GM19324 (cell line): Measurements from ENCODE around the gene SCGB1C1.
"Not testable (repeated sequence)": the region's sequence is repeated elsewhere in the genome, so short reads cannot be mapped to it uniquely, and the experiment has no call there.

Experiments used
- ATAC-seq: cut with Tn5 transposase; IDR thresholded peaks from one replicate; pipeline ENCODE4 v1.9.1; 2021; ENCODE audit warnings: mild to moderate bottlenecking, moderate library complexity; ENCODE audit not compliant: unreplicated experiment, low FRiP score

SCGB1C1 gene

GRCh38 chr11:192674-193128 lies at the start of gene SCGB1C1:
TSS of gene SCGB1C1 (plus strand) at chr11:193078. CDS start at chr11:193100, 22 bp downstream.
- ATAC-seq: not testable (repeated sequence)

DNA sequence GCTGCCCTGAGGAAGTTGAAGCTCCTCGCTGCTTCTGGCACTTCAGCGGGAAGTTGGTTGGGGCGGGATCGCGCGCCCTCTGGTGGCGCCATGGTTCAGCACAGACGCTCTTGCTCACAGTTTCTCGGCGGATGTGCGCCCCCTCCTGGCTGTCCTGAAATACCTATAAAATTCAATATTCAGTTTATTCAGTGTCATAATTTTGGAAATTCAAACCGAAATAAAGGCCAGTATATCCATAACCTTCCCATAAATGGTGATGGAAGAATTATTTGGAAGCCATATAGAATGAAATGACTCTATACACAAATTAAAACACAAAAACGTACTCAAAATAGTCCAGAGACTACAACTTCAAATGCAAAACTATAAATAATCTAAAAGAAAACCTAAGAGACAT lies 12.6 kb upstream of the SCGB1C1 start:
- not testable (repeated sequence) for ATAC-seq

GRCh38 chr11:189200-189783 lies 3.6 kb upstream of the SCGB1C1 start:
- not testable (repeated sequence) for ATAC-seq

GRCh38 chr11:189843-190311 lies 3.0 kb upstream of the SCGB1C1 start:
- not testable (repeated sequence) for ATAC-seq

GRCh38 chr11:190546-190945 lies 2.3 kb upstream of the SCGB1C1 start:
- ATAC-seq: not testable (repeated sequence)

DNA sequence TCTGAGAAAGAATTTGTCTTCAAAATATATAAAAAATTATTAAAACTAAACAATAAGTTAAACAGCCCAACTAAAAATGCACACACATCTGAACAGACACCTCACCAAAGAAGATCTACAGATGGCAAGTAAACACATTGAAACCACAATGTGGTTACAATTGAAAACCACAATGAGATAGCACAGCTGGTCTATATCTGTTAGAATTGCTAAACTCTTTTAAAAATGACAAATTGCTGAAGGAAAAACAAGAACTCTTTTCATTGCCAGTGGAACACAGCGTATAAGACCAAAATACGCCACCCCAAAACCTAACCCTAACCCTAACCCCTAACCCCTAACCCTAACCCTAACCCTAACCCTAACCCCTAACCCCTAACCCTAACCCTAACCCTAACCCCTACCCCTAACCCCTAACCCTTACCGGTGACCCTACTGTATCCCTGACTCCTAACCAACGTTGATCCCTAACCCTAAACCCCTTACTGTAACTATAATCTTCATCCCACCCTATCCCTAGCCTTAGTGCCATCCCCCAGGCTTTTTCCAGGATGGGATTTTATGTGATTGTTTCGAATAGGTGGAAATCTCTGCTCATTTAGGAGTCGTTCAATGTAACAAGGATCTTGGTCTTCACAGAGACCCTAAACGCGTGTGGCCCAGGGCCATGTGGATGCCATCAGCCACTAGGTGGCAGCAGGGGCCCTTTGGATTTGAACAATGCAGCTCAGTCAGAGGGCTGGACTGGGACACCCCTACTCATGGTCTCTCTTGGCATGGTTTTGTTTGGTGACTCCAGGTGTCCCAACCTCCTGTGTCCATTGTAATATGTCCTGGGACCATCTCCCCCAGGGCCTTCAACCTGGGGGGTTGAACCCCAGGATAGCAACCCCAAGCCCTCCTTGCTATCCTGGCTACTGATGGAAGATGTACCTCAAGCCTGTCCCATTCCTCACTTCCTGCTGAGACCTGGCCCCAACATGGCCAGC lies 1.1 kb upstream of the SCGB1C1 start:
- not testable (repeated sequence) for ATAC-seq

DNA sequence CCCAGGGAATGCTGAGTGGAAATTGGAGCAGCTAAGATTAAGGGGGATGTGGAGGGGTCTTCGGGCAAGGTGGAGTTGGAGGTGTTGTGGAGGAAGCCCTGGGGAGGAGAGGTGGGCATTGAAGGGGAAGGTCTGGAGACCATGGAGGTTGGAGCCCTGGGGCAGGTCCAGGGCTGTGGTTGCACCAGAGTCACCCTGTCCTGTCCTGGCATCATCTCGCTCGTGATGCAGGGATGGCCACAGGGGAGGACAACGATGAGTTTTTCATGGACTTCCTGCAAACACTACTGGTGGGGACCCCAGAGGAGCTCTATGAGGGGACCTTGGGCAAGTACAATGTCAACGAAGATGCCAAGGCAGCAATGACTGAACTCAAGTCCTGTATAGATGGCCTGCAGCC lies 603 bp downstream of the SCGB1C1 start:
- not testable (repeated sequence) for ATAC-seq

DNA sequence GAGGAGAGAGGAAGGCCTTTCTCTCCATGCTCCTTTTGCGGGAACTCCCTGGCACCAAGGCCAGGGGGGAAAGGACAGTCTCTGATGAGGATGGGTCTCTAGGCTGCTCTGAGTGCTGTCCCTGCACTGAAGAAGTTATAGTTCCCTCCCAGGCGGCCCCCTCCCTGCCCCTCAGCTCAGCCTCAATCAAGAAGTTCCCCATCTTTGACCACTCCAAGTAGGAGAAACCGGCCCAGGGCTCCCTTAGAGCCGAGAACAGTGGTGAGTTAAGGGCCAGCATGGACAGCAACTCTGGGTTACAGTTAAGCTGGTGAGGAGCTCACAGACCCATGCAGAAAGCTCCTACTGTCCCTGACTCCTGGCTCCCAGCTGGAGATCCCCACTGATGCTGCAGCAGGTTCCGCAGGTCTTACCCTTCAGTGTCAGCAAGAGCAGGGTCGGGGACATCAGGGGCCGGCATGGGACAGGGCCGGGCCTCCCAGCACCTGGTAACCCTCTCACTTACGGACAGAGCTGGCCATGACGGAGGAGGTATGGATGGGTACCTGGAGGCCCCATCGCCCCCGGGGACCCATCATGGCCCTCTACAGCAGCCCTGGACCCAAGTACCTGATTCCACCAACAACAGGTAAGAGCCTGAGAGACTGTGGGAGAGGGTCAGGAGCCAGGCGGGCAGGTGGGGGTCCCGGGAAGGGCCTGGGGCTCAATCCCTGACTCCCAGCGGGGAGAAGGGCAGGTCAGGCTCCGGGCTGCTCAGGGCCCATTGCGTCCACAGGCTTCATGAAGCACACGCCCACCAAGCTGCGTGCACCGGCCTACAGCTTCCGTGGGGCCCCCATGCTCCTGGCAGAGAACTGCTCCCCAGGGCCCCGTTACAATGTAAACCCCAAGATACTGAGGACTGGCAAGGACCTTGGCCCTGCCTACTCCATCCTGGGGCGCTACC lies 4.2 kb downstream of the SCGB1C1 start:
- ATAC-seq: no peak

DNA sequence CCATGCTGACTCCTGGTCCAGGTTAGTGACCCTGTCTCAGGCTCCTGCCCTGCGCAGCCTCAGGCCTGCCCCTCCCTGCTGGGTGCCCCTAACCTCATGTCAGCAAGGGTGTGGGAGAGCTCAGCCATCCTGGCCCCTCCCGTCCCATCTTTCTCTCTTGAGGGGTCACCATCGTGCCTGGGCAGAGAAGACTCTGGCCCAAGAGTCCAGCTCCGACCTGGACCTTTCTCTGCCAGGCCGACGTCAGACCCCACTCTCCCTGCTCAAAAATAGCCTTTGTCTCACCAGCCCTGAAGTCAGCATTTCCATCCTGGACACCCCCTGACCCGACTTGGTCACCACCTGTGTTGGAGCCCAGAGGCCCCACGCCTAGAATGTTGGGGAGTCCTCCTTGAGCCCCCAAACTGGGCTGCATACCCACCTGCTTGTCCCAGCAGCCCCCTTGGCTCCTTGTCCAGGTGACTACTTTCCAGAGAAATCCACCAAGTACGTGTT lies 4.9 kb downstream of the SCGB1C1 start:
- no peak for ATAC-seq

DNA sequence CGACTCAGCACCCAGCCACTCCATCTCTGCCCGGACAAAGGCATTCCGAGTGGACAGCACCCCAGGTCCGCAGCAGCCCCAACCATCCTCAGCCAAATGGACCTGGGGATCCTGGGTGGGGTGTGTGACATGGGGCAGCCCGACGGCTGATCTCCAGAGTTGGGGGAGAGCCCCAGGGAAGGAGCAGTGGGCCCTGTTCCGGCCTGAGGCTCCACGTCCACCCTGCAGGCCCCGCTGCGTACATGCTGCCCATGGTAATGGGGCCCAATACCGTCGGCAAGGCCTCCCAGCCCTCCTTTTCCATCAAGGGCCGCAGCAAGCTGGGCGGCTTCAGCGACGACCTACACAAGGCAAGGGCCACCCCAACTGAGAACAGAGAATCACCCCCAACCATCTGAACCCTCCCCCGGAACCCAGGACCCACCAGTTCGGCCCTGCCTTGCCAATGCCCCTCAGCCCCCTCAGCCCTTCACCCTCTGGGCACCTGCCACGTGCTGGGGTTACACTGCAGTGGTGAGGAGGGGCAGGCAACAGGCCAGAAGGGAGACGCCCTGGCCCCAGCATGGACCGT lies 5.4 kb downstream of the SCGB1C1 start:
- ATAC-seq: no peak

- ATAC-seq: no peak
These were observed 6.2 kb downstream of the SCGB1C1 start for GRCh38 chr11:199004-199581.

DNA sequence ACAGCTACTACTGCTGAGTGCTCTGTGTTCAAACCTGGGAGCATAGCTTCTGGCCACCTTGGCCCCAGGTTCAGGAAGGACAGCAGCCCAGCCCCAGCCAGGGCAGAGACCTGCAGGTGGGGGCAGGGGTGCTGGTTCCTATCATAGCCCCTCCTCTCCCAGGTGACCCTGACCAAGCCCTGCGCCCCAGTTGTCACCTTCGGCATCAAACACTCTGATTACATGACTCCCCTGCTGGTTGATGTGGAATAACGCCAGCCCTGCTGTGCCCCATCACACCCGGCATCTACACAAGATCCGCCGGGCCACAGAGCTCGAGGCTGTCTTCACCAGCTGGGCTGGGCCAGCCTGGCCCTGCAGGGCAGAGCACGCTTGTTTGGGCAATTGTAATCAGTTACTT lies 6.9 kb downstream of the SCGB1C1 start:
- no peak for ATAC-seq

- ATAC-seq: no peak
These were observed 7.5 kb downstream of the SCGB1C1 start for GRCh38 chr11:200224-201003.

GRCh38 chr11:201966-202365 lies 9.1 kb downstream of the SCGB1C1 start:
- ATAC-seq: no peak

DNA sequence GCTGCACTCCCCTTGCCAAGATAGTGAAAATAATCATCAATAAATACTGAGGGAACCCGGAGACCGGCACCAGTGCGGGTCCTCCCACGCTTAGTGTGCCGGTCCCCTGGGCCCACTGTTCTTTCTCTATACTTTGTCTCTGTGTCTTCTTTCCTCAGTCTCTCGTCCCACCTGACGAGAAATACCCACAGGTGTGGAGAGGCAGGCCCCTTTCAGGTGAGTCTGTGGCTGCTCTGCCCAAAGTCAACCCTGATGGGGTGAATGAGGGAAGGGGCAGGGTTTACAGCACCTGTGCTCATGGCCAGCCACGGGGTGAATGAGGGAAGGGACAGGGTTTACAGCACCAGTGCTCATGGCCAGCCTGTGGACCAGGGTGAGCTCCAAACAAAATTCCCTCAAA lies 9.6 kb downstream of the SCGB1C1 start:
- ATAC-seq: no peak

GRCh38 chr11:203056-203944 lies 10.4 kb downstream of the SCGB1C1 start:
- ATAC-seq: no peak

GRCh38 chr11:203945-204586 lies 11.2 kb downstream of the SCGB1C1 start:
- ATAC-seq: no peak
